ENCODE results near the gene KRTAP10-6.
"Not testable (repeated sequence)": the region's sequence is repeated elsewhere in the genome, so short reads cannot be mapped to it uniquely, and the experiment has no call there.

Gene KRTAP10-6

DNA sequence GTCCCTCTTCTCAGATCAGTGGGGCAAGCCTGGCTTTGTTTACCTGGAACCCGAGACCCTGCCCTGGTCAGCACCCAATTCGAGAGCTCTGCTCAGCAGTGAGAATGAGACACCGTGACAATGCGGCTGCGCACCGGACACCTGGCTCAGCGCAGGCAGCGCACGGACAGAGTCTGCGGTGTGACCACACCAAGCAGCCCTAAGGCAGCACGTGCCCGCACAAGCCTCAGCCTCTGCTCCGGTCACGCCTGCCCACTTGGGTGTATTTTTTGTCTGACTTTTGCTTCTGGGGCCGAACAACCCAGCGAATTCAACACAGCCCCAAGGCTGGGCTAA is 24.3 kb upstream of the KRTAP10-6 start:
- DNase-seq, result no peak

DNA sequence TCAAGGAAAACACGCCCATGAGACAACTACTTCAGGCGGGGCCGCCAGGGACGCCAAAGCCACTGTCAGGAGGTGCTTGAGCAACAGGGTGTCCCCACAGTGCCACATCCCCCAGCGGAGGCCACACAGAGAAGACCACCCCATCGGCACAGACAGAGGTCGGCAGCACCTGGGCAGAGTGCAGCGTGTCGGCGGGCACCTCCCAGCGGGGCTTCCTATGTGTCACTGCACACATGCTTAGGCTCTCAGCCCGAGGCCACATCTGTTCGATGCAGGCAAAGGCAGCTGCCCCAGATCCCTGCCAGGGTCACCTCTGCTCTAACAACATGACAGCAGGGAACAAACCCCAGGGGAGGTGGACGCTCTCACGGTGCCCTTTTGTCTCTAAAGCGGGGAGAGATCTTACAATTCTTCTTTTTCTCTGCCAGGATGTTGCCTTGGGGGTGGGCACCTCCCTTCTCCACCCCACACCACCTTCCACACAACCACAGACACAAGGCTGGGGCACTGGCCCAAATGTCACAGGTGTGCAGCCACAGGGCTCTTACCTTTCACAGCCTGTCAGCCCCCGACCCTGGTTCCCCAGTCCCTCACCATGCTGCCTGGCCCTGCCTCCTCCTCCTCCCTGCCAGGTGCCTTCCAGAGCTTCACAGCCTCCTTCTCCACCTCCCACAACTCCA is 23.7 kb upstream of the KRTAP10-6 start:
- DNase-seq, result no peak

- DNase-seq, result no peak
These were observed 23.2 kb upstream of the KRTAP10-6 start for GRCh38 chr21:44615466-44615865.

DNA sequence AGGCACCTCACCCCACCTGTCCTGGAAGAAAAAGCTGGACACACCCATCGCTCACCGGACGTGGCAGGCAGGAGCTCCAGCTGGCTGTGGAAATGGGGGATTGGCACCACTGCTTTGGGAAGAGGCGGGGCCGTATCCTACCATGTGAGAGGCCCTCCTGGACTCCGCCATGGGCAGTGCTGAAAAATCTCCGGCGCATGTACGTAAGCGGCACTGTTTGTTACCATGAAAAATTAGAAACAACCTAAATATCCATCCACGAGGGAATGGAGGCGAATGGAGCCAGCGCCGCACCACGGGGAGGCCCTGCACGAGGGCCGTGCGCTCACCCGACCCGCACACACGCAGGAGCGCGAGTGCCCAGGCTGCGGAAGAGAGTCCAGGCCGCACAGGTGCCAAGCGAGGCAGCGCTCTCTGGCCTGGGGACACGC is 22.7 kb upstream of the KRTAP10-6 start:
- DNase-seq, result no peak

DNA sequence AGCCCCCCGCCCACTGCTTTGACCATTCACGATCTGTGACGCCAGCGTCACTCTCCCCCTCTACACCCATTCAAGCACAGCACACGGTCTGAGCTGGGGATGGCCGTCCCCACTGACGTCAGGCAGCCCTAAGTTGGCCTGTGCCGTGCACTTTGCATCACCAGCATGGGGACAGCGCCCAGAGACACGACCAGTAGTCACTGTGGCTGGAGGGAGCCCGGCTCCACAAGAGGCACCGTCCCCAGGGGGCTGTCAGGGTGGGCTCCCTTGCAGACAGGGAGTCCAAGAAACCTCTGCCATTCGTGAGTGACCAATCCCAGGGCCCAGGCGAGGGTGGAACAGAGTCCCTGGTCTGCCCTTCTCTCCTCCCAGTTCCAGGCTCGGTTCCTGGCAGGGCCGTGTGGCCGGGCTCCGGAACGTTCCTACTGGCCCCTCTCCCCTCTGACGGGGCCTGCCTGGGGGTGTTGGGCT is 21.9 kb upstream of the KRTAP10-6 start:
- DNase-seq, result no peak

DNA sequence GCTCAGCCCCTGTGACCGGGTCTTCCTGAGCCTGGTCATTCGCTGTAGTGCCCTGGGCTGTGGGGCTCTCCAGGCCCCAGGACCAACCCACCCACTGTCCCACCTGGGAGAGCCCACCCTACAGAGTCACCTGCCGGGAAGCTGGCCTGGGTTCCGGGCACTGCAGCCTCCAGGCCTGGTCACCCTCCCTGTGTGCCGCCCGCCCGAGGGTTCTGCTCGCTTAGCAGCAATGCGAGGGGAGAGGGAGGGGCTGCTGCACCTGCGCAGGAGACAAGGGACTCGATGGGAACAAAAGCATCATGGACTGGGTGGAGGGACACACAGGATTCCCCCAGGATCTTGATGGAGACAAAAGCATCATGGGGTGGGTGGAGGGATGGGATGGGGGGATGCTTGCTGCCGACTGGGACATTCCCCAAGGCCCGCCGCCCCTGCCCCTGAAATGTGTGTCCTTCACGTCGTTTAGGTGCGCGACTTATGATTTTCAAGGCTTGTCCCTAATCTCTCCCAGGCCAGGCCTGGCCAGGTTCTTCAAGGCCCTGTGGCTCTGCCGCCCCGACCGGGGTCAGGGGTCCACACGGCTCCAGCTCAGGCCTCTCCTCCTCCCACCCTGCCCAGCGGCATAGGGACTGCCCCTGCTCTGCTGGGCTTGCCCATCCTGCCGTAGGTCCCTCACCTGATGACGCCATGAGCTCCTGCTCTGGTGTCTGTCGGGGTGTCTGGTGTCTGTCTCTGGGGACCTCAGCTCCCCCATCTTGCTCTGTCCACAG is 21.3 kb upstream of the KRTAP10-6 start:
- DNase-seq, result no peak

DNA sequence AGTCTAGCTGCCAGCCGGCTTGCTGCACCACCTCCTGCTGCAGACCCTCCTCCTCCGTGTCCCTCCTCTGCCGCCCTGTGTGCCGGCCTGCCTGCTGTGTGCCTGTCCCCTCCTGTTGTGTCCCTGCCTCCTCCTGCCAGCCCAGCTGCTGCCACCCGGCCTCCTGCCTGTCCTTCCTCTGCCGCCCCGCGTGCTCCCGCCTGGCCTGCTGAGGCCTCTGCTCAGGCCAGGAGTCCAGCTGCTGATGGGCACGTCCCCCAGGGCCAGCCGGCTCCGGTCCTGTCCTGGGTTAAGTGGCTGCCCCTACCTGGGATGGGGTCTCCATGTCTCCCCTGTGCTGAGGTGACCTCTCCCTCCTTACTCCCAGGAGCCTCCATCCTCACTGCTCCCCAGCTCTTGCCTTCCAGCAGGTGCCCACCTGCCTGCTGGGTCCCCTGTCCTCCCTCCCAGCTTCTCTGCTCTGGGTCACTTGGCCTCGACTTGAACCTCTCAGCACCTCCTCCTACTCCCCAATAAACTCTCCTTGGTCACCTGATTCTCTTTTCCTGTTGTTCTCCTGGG is 20.4 kb upstream of the KRTAP10-6 start:
- no peak for DNase-seq

GRCh38 chr21:44612029-44612486 is 19.8 kb upstream of the KRTAP10-6 start, which contains the start of gene KRTAP10-8:
TSS of gene KRTAP10-8 (plus strand) at chr21:44612079. CDS start at chr21:44612101, 22 bp downstream.
- DNase-seq, result no peak

DNA sequence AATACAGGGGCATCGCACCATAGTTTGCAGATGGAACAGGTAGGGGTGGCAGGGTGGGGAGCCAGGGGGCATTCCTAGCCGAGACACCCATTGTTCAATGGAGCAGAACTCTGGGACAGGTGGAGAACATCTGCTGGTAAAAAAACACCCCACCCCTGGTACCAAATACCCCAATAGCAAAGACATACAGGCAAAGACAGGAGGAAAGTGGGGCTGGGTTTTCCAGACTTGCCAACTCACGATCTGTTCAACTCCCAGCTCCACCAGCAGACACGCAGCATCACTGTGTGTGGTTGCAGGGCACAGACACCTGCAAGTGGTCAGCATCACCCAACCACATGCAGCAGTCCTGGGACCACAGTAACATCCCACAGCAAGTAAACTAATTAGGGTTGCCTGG is 19.2 kb upstream of the KRTAP10-6 start:
- DNase-seq, result no peak

DNA sequence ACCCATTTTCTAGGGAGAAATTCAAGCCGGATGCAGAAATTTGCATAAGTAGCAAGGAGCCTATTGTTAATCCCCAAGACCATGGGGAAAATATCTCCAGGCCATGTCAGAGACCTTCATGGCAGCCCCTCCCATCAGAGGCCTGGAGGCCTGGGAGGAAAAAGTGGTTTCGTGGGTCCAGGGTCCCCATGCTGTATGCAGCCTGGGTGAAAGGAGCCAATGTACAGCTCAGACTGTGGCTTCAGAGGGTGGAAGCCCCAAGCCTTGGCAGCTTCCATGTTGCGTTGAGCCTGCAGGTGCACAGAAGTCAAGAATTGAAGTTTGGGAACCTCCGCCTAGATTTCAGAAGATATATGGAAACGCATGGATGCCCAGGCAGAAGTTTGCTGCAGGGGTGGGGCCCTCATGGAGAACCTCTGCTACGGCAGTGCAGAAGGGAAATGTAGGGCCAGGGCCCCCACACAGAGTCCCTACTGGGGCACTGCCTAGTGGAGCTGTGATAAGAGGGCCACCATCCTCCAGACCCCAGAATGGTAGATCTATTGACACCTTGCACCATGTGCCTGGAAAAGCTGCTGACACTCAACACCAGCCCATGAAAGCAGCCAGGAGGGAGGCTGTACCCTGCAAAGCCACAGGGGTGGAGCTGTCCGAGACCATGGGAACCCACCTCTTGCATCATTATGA is 18.0 kb upstream of the KRTAP10-6 start:
- DNase-seq, result not testable (repeated sequence)

DNA sequence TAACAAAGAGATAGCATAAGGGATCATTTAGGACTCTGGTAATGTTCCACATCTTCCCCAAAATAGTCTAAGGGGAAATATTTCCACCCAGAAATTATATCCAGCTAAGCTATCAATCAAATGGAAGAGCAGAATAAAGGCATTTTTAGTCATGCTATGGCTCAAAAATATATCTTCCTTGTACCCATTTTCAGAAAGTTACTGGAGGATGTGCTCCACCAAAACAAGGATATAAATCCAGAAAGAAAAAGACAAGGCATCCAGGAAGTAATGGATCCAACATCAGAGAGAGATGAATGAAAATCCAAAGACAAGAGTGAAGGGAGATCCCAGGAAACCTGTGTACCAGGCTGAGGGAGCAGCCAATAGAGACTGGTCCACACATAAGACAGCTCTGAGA is 16.9 kb upstream of the KRTAP10-6 start:
- no peak for DNase-seq

- DNase-seq, result no peak
These were observed 14.2 kb upstream of the KRTAP10-6 start for GRCh38 chr21:44606495-44606894.

- DNase-seq, result no peak
These were observed 11.6 kb upstream of the KRTAP10-6 start for GRCh38 chr21:44603911-44604310.

GRCh38 chr21:44603109-44603875 is 11.0 kb upstream of the KRTAP10-6 start:
- DNase-seq, result no peak

GRCh38 chr21:44602463-44602850 is 10.2 kb upstream of the KRTAP10-6 start:
- no peak for DNase-seq

DNA sequence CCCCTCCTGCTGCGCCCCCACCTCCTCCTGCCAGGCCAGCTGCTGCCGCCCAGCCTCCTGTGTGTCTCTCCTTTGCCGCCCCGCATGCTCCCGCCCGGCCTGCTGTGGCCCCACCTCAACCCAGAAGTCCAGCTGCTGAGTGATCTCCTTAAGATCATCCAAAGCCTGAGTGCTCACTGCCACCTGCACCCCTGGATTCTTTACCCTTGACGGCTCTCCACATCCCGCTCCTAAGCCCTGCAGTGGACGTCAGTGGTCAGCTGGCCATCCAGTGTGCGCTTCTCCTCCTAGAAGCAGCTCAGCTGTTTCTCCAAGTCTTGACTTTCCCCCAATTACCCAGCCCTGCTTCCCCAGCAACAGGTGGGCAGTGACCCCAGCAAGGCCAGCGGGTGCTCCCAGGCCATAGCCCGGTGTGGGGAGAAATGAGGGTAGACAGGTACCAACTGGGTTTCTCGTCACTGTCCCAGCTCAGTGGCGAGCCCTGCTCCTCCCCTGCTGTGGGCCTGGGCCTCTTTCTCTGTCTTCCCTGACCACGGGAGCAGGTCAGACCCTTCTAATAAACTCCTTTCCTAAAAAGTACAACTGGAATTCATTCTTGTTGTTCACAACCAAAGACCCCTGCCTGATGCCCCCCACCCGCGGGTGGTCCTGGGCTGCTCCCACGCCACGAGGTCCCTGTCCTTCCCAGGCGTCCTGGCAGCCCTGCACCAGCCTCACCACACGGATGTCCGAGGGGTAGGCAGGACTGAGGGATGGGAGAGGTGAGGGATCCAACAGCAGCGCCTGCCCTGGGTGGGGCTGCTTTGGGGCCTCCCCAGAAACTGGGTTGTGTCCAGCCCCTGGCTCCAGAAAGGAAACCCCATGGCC is 9.5 kb upstream of the KRTAP10-6 start:
- DNase-seq, result no peak

DNA sequence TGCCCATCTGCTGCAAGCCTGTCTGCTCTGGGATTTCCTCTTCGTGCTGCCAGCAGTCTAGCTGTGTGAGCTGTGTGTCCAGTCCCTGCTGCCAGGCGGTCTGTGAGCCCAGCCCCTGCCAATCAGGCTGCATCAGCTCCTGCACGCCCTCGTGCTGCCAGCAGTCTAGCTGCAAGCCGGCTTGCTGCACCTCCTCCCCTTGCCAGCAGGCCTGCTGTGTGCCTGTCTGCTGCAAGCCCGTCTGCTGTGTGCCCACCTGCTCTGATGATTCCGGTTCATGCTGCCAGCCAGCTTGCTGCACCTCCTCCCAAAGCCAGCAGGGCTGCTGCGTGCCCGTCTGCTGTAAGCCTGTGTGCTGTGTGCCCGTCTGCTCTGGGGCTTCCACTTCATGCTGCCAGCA is 8.8 kb upstream of the KRTAP10-6 start:
- not testable (repeated sequence) for DNase-seq

DNA sequence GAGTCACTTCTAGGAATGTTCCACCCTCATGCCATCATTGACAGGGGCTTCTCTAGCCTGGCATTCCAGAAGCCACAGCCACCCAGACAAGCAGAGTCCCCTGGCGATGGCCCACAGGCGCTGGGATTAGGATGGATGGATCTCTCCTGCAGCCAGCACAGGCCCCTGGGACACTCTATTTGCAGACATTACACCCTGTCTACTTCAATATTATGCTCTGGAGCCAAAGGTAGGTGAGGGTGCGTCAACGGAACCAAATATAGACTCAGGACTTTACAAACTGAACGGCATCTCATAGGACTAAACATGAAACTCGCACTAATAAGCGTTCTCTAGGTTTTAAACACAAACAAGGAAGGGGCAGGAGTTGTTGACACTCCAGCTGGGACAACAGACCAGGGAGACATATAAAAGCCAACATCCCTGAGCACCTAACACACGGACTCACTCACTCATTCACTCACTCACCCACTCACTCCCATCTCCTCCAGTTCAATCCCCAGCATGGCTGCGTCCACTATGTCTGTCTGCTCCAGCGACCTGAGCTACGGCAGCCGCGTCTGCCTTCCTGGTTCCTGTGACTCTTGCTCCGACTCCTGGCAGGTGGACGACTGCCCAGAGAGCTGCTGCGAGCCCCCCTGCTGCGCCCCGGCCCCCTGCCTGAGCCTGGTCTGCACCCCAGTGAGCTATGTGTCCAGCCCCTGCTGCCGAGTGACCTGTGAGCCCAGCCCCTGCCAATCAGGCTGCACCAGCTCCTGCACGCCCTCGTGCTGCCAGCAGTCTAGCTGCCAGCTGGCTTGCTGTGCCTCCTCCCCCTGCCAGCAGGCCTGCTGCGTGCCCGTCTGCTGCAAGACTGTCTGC is 8.0 kb upstream of the KRTAP10-6 start, which contains the start of gene KRTAP10-7:
Gene KRTAP10-7 (plus strand): TSS at position 480 of the 861 bp plus-strand sequence. CDS start 25 bp downstream, at position 505.
- DNase-seq, result not testable (repeated sequence)

- DNase-seq, result no peak
These were observed 7.1 kb upstream of the KRTAP10-6 start for GRCh38 chr21:44599264-44600029.
